GM18519 (cell line): ENCODE measurements around the gene CA4.
"Not testable (repeated sequence)": the region's sequence is repeated elsewhere in the genome, so short reads cannot be mapped to it uniquely, and the experiment has no call there.

Source experiments
- ATAC-seq: cut with Tn5 transposase; IDR thresholded peaks from one replicate; pipeline ENCODE4 v1.9.1; 2021; ENCODE audit warnings: mild to moderate bottlenecking, moderate library complexity; ENCODE audit not compliant: unreplicated experiment, low FRiP score

CA4 gene

DNA sequence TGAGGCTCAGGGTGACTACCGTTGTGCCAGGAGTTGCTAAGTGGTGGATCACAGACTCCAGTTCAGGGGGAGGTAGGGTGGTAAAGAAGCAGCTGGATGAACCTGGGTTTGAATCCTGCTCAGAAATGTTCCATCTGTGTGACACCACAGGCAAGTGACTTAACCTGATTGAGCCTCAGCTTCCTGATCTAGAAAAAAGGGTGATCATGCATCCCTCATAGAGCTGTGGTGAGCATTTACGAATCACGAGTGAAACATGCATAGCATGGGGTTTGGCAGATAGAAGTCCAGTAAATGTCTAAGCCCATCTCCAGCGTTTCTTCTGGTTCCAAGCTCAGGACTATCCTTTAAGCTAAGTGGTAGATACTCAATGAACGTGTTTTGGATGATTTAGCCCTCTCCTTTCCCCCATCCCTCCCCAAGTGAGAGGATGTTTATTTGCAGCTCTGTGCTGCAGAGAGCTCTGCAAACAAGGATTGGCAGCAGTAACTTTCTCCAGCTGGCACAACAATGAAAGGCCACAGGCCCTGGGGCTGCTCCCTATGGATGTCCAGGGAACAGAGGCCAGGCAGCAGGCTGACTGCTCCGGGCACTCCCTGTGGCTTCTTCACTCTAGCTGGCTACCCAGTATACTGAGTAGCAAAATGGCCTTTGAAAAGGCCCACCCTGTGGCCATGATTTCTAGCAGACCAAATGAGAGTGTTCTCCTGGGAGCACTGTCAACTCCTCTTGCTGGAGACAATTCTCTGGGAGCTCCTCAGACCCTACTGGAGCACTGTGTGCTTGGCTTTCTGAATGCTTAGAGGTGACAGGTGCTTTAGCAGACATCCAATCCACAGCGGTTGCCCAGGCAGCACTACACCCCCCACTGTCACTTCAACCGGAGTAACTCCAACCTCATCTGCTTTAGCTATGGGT is 21.3 kb downstream of the CA4 start:
- ATAC-seq = no peak

DNA sequence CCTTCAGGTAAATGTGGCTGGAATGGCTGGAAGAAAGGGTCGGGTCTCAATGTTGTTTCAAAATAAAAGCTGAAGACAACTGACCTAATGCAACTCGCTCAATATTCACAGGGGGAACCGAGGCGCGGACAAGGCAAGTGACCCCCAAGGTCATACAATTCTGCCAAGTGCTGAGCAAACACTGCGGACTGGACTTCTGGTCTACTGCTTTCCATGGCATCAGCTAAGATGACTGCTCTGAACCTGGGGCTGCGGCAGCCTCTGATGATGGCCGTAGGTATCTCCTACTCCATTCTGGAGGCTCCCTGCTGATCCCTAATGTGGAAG is 21.9 kb downstream of the CA4 start:
- ATAC-seq = no peak

GRCh38 chr17:60173304-60173819 is 23.6 kb downstream of the CA4 start:
- no peak for ATAC-seq

- no peak for ATAC-seq
These were observed 24.3 kb downstream of the CA4 start for GRCh38 chr17:60174035-60174434.

DNA sequence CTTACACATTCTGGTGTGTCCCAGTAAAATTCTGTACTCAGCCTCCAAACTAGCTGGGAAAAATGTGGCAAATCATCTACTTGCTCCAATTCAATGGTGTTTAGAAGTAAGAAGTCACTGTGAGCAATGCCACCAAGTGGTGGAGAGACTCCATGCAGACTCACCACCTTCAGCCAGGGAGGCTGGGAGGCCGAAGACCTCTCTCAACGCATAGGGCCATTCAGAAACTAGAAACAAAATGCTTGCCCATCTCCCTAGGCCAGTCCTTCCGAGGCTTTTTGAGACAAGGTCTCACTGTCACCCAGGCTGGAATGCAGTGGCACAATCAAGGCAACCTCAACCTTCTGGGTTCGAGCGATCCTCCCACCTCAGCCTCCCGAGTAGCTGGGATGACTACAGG is 25.0 kb downstream of the CA4 start:
- ATAC-seq = not testable (repeated sequence)

- not testable (repeated sequence) for ATAC-seq
These were observed 27.0 kb downstream of the CA4 start for GRCh38 chr17:60176763-60177162.

DNA sequence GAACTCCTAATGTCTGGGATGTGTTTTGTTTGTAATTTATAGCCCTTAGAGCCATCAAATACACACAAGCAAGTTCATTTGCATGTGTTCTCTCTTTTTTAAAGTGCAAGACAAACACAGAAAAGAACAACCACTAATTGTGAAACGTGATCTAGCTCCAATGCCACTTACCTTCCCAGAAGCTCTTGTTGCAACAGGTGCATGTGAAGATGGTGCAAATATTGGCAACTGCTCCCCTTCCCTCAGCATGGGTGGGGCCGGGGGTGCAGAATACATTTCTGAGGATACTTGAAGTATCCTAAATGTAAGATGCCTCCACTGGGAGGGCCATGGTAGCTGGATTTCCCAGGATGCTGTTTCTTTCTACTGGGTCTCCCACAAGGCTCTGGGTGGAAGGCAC is 28.4 kb downstream of the CA4 start:
- not testable (repeated sequence) for ATAC-seq

DNA sequence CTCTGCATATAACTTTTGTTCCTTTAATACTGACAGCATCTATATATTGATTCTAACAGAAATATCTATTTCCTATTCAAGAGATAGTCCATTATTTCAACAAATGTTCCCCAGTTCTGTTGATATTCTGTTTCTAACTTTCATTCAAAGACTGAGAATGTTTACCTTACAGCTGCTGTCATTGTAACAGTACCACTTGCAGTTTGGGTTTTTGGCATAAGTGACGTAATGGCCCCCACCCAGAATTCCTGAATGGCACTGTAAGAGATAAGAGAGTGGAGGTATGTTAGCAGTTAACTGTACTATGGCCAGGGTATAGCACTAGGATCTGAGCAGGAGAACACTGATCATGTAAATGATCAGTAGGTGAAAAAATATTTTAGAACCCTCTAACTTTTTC is 30.6 kb downstream of the CA4 start:
- not testable (repeated sequence) for ATAC-seq

DNA sequence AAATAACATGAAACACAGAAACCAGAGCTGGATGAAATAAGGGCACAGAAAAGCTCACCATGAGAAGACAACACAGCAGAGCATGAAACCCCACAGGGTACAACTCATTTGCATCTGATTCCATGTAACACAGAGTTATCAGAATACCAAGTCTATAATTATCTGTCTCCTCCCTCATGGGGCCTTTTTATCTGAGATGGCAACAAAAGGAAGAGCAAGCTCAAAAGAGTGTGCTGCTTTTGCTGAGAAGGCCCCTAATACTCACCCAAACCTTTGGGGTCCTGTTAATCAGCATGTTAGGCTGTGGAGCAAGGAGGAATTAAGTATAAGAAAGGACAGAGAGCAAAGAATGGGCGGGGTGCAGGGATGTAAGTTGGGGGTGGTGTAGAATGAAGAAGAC is 36.6 kb downstream of the CA4 start:
- not testable (repeated sequence) for ATAC-seq

DNA sequence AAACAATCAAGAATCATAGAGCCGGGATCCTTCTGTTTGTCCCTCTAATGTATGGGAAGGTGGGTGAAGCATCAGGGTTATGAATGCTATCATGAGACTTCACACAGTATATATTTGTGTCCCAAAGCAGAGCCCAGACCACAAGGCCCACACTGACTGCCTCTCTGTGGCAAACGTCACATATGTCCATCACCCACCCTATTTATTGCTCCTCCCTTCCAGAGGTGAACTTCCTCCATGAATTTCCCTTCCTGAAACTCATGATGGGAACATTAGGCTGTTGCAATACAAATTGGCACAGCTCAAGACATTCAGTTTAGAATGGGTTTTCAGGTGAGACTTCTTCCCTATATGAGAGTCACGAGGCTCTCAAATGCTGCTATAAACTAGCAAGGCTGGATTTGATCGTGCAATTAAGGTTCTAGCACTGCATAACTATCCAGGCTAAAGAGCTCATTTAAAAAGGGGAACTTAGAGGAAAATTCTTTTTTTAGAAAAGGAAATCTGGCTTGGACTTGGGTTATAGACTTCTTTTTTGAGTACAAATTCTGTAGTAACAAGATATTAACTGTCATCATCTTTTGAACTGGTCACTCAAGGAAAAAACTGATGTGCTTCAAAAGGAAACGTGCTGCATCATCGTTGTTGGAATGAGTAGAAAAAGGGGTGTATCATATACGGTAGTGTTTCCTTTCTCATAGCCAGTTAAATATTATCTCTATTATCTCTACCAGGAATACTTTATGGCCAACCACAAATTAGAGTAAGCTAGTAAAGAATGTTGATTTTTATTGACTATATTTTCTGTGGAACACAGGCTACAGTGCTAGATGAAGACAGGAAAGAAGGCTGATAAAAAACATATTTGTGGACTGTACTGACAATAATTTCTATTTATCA is 37.3 kb downstream of the CA4 start:
- ATAC-seq = not testable (repeated sequence)

GRCh38 chr17:60188759-60189158 is 39.0 kb downstream of the CA4 start:
- ATAC-seq = no peak

DNA sequence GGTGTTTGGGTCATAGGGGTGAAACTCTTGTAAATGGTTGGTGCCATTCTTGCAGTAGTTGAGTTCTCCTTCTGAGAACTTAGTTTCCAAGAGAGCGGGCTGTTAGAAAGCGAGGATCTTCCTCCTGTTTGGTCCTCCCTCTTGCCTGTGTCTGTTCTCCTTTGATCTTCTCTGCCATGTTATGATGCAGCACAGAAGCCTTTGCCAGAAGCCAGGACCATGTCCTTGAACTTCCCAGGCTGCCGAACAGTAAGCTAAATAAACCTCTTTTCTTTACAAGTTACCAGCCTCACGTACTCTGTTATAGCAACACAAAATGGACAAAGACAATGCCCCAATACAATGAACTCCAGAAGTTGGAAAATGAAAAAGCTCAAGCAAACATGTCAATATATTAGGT is 40.3 kb downstream of the CA4 start:
- ATAC-seq = not testable (repeated sequence)

GRCh38 chr17:60193032-60193431 is 43.3 kb downstream of the CA4 start:
- not testable (repeated sequence) for ATAC-seq

GRCh38 chr17:60193482-60193881 is 43.7 kb downstream of the CA4 start:
- no peak for ATAC-seq

GRCh38 chr17:60194141-60194540 is 44.4 kb downstream of the CA4 start:
- not testable (repeated sequence) for ATAC-seq

- ATAC-seq = not testable (repeated sequence)
These were observed 48.9 kb downstream of the CA4 start for GRCh38 chr17:60198630-60199029.

DNA sequence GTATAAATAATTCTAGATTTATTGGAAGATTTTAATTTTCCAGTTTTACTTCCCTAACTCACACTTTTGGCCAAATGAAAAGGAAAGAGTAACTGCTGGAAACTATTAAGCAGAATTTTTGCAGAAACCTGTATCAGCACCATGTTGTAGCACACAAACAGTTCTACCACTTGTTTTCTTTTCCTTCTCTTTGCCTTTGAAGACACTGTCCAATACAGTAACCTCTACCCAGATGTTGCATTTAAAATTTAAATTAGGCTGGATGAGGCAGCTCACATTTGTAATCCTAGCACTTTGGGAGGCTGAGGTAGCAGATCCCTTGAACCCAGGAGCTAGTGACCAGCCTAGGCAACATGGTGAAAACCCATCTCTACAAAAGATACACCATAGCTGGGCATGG is 56.0 kb downstream of the CA4 start:
- ATAC-seq = not testable (repeated sequence)

DNA sequence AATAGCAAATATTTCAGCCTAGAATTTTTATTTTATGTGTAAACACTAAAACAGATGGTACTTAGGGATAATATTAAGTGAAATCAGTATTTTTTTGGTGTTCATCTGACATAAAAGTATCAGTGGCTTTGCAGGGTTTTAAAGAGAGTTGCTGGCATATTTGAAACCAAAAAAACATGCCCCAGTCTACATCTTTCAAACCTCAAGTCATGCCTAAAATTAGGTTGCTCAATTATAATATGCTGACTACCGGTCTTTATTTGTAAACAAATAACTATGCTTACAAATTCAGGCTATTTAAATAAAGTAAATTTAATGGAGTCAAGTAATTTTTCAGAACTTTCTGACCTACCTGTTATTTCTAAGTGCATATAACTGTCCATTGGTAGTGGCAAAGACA is 58.5 kb downstream of the CA4 start:
- not testable (repeated sequence) for ATAC-seq
